Measurements from ENCODE around the gene LTBP1.

Gene LTBP1

DNA sequence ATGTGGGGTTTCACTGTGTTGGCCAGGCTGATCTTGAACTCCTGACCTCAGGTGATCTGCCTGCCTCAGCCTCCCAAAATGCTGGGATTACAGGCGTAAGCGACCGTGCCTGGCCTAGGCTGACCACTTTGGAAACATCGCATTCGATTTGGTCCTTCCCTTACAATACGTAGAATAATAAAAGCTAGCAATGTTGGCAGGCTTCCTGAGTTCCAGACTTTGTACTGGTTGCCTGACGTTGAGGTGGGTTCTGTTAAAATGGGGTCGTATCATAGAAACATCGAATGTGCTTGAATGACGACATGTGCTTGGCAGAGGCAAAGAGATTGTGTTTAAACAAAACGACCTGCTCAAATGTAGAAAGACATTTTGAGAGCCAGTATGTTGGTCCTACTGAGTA lies 56.1 kb downstream of the LTBP1 start:
- Histone ChIP-seq H3K27me3 (ENCODE audit: control insufficient read depth, low read length) (no peaks in the 10 kb centered on the region), H3F3A (ENCODE audit: control insufficient read depth, insufficient read depth) (no peaks in the 10 kb centered on the region), H3K4me1 (ENCODE audit: control insufficient read depth, low read length) (no peaks in the 10 kb centered on the region), H3K4me3 (ENCODE audit: low read length) (no peak overlapping the region), H3K9me3 (ENCODE audit: control insufficient read depth, insufficient read depth, low read length) (no peaks in the 10 kb centered on the region), H3K36me3 (ENCODE audit: control insufficient read depth, low read length) (peaks cover 4% of the 10 kb centered on the region; the same call in 1 of the 2 replicates), H3K79me2 (ENCODE audit: control insufficient read depth, low read length) (peaks cover 93% of the 10 kb centered on the region), H3K4me2 (ENCODE audit: low read length) (no peak overlapping the region), H3K9me2 (replicated peaks; ENCODE audit: control insufficient read depth, low read length) (no peaks in the 10 kb centered on the region), H3K27ac (ENCODE audit: low read depth, low read length) (no peak overlapping the region), H4K20me1 (ENCODE audit: control insufficient read depth, insufficient read depth, low read depth, low read length) (peaks cover 12% of the 10 kb centered on the region; the same call in 1 of the 2 replicates)
- TF ChIP-seq EZH2phosphoT487 (IDR thresholded peaks at IDR 0.05; ENCODE audit: borderline replicate concordance, low read length) (no peak), CTCF (IDR thresholded peaks at IDR 0.05; ENCODE audit: low read depth, low read length, poor library complexity, severe bottlenecking) (no peak)

DNA sequence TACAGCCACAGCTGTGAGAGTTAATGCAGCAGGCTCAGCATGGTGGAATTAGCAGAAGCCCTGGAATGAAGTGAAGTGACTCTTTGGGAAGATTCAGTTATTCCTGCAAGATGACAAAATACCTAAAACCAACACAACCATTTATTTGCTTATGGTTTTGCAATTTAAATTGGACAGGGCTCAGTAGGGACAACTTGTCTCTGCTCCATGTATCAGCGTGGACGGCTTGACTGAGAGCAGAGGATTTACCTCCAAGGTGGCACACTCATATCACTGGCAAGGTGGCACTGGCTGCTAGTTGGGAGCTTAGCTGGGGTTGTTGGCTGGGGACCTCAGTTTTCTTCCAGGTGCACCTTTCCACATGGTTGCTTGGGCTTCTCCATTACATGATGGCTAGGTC lies 58.3 kb downstream of the LTBP1 start:
- no peak overlapping the region for H3K4me2 ChIP-seq (ENCODE audit: low read length)
- no peak for TF ChIP-seq EZH2phosphoT487 (IDR thresholded peaks at IDR 0.05; ENCODE audit: borderline replicate concordance, low read length)
- no peak for TF ChIP-seq CTCF (IDR thresholded peaks at IDR 0.05; ENCODE audit: low read depth, low read length, poor library complexity, severe bottlenecking)
- H3K27me3 ChIP-seq (ENCODE audit: control insufficient read depth, low read length) = no peaks in the 10 kb centered on the region
- H3K9me2 ChIP-seq (replicated peaks; ENCODE audit: control insufficient read depth, low read length) = no peaks in the 10 kb centered on the region
- no peaks in the 10 kb centered on the region for H3K4me1 ChIP-seq (ENCODE audit: control insufficient read depth, low read length)
- peaks cover 94% of the 10 kb centered on the region for H3K79me2 ChIP-seq (ENCODE audit: control insufficient read depth, low read length)
- no peak overlapping the region for H3K4me3 ChIP-seq (ENCODE audit: low read length)
- H3K36me3 ChIP-seq (ENCODE audit: control insufficient read depth, low read length) = peaks cover 16% of the 10 kb centered on the region
- H3K27ac ChIP-seq (ENCODE audit: low read depth, low read length) = no peak overlapping the region
- H3F3A ChIP-seq (ENCODE audit: control insufficient read depth, insufficient read depth) = peaks cover 2% of the 10 kb centered on the region; the same call in 1 of the 2 replicates
- H4K20me1 ChIP-seq (ENCODE audit: control insufficient read depth, insufficient read depth, low read depth, low read length) = peaks cover 4% of the 10 kb centered on the region; the same call in 1 of the 2 replicates
- no peaks in the 10 kb centered on the region for H3K9me3 ChIP-seq (ENCODE audit: control insufficient read depth, insufficient read depth, low read length)

DNA sequence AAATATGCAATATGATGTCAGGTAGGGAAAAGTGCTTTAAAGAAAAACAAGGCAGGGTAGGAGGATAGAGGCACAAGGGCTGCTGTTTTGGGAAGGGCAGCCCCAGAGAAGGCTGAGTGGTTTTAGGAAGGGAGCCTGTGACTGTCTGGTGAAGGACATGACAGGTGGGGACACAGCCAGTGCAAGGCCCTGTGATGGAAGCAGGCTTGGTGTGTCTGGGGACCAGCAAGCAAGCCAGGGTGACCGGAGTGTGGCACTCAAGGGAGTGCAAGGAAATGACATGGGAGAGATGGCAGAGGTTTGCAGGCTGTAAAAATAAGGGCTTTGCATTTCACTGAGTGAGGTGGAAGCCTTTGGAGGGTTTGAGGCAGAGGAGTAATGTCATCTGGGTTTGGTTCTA lies 62.0 kb downstream of the LTBP1 start:
- peaks cover 3% of the 10 kb centered on the region; the same call in 1 of the 2 replicates for H3K4me1 ChIP-seq (ENCODE audit: control insufficient read depth, low read length)
- H3F3A ChIP-seq (ENCODE audit: control insufficient read depth, insufficient read depth) = peaks cover 2% of the 10 kb centered on the region; the same call in 1 of the 2 replicates
- H3K4me3 ChIP-seq (ENCODE audit: low read length) = no peak overlapping the region
- no peak overlapping the region for H3K27ac ChIP-seq (ENCODE audit: low read depth, low read length)
- H3K27me3 ChIP-seq (ENCODE audit: control insufficient read depth, low read length) = no peaks in the 10 kb centered on the region
- H4K20me1 ChIP-seq (ENCODE audit: control insufficient read depth, insufficient read depth, low read depth, low read length) = 0 out of 2 replicates have a peak, but pooled peaks cover 4% of the 10 kb centered on the region
- peaks cover 19% of the 10 kb centered on the region for H3K36me3 ChIP-seq (ENCODE audit: control insufficient read depth, low read length)
- H3K4me2 ChIP-seq (ENCODE audit: low read length) = no peak overlapping the region
- no peaks in the 10 kb centered on the region for H3K9me2 ChIP-seq (replicated peaks; ENCODE audit: control insufficient read depth, low read length)
- no peaks in the 10 kb centered on the region for H3K9me3 ChIP-seq (ENCODE audit: control insufficient read depth, insufficient read depth, low read length)
- TF ChIP-seq EZH2phosphoT487 (IDR thresholded peaks at IDR 0.05; ENCODE audit: borderline replicate concordance, low read length) (no peak), CTCF (IDR thresholded peaks at IDR 0.05; ENCODE audit: low read depth, low read length, poor library complexity, severe bottlenecking) (no peak)
- peaks cover 86% of the 10 kb centered on the region for H3K79me2 ChIP-seq (ENCODE audit: control insufficient read depth, low read length)

All from DOHH2 (cell line).